Myocyte (in vitro differentiated cells): Measurements from ENCODE around the gene OSBPL5. TPM values are rescaled to one million over a fixed set of nuclear protein-coding genes. Genes with fewer than 3 reads are reported as not detected.
A peak's percentile ranks its signal among the peaks of the same experiment; 100 is the strongest.

Experiments used
- DNase-seq: peaks from one replicate; pipeline ENCODE4 v3.0.0-alpha.2; 2012; ENCODE audit warnings: low read depth
- total RNA-seq: library from RNA; depleted of rRNA; stranded (reverse); fragments of >200 nt; gene quantifications from 2 replicates; pipeline ENCODE4 v1.2.3, GENCODE V29; 2014

The OSBPL5 gene
- total RNA-seq, 1 donor from 2014 or later: 21.2 TPM

DNA sequence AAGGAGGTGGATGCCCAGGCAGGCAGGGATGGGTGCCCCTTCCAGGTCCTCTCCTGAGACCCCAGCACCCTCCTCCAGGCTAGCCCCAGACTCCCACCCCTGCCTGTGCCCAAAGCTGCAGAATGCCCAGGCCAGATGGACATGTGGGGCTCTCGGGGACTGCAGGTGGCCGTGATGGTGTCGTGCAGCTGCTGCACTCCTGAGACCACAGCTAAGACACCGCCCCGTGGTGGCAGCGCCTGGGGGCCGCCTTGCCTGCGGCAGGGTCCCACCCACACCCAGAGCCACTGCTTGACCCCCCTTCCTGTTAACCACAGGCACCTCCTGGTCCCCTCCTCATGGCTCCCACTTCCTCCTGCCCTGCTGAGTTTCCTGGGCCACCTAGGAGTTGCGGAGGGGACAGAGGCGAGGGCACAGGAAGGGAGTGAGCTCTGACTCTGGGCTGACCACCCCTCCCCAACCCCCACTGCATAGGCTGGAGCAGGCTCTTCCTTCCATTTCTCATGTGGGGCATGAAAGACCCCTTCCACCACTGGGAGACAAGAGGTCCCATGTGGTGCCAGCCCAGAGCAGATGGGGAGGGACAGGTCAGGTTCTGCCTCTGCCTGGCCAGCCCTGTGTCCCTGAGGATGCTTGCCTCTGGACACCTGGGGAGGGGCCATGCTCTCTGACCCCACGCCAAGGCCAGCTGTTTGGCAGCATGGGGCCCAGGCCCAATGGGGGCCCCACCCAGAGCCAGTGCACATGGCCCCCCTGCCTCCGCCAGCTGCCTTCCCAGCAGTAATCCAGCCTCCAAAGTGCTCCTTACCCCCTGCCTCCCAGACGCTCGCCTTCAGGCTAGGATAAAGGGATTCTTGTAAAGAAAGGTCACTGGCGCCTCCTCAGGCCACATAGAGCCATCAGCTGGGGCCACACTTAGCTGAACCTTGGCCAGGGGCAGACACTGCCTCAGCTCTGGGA is 29.3 kb downstream of the OSBPL5 start:
- DNase-seq: peak; percentile 23

GRCh38 chr11:3134651-3135480 is 30.2 kb downstream of the OSBPL5 start:
- DNase-seq: no peak

DNA sequence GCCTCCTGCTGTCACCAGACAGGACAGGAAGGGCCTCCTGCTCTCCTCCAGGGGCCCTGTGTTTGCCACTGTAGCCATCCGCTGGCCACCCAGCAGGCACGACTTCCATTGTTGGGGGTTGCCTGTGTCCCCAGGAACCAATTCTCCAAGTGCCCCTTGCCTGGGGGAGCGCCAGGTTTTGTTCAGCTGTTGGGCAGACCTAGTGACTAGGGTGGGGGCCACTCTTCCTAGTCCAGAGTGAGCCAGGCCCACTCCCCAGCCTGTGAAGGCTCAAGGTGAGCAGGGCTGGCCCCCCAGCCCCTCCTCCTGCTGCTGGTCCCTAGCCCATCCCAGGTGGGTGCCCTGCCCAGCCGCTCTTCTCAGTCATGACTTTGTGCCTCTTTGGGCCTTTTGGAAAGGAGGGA is 30.9 kb downstream of the OSBPL5 start:
- no peak for DNase-seq

DNA sequence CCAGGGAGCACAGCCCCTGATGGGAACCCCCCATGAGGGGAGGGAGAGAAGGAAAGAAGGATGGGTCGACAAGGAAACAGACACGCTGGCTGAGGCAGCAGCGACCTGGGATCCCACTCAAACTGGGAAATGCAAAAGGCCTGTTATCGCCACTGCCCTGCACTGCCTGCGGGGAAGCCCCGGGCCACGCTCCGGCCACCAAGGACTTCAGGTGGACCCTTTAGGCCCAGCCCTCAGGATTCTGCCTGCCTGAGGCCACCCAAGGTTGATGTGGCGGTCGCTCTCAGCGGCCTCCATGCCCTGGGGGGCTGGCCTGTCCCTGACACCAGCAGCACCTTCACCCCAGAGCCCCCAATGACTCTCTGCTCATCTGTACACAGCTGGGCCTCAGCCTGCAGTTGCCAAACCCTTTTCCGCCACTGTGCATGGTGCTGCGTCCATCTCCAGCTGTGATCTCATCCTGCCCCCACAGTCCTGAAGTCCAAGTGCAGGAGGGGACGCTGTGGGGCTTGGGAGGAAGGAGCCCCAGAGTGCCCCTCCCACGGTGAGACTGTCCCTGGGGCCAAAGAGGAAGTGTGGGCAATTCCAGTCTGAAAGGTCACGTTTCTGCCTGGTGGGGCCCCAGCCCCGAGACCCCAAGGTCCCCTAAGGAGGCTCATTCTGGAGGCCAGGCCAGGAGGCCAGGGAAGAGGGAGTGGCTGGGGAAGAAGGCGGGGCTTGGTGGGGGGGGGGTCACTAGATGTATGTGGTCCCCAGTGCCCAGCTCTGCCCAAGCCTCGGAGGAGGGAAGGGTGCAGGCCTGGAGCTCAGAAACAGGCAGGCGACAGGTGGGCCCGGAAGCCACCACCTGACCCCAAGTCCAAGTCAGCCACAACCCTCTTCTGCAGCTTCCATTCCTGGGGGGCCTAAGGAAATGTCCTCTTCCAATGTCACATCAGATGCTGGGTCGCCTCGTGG is 31.6 kb downstream of the OSBPL5 start:
- DNase-seq: no peak

DNA sequence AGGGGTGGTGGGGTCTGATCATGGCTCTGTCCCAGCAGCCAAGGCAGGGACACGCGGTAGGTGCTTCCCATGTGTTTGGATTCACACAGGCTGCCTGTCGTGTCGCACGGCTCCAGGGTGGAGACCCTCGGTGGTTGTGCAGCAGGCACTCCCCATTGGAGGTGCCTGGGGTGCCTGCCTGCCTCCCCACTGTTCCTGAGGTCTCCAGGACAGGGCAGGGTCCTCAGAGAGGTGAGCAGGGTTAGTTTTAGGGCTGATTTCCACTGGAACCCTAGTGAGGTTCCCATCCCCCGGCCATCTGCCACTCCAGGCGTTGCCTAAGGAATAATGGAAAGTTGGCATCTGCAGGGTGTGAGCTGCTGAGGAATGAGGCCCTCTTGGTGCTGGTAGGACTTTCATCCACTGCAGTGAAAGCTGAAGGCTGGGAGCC is 32.3 kb downstream of the OSBPL5 start:
- DNase-seq: no peak

DNA sequence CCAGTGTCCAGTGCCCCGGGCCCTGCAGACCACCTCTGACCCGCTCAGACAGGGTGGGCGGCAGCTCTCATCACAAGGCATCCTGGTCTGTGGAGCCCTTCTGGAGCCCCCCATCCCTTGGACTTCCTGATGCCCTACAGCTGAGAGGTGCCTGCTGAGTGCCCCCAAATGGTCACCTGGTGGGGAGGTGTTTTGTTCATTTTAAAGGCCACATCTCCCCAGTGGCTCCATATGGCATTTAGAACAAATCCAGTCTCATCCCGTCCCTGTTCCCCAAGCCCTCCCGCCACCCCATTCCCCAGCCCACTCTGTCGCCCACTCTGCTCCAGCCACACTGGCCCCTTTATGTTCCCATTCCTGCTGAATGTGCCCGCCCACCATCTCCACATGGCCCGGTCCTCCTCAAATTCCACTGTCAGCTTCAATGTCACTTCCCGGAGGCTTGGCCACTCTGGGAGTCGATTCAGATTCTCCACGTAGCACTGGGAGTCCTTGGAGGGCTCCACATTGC is 32.8 kb downstream of the OSBPL5 start:
- DNase-seq: no peak

DNA sequence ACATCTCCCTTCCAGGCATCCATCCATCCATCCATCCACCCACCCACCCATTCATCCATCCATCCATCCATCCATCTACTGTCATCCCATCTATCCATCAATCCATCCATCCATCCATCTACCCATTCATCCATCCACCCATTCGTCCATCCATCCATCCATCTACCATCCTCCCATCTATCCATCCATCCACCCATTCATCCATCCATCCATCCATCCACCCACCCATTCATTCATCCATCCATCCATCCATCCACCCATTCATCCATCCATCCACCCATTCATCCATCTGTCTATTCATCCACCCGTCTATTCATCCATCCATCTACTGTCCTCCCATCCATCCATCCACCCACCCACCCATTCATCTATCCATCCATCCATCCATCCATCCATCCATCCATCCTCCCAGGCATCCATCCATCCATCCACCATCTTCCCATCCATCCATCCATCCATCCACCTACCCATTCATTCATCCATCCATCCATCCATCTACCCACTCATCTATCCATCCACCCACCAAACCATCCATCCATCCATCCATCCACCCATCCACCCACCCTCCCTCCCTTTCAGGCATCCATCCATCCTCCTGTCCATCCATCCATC is 33.7 kb downstream of the OSBPL5 start:
- DNase-seq: no peak

DNA sequence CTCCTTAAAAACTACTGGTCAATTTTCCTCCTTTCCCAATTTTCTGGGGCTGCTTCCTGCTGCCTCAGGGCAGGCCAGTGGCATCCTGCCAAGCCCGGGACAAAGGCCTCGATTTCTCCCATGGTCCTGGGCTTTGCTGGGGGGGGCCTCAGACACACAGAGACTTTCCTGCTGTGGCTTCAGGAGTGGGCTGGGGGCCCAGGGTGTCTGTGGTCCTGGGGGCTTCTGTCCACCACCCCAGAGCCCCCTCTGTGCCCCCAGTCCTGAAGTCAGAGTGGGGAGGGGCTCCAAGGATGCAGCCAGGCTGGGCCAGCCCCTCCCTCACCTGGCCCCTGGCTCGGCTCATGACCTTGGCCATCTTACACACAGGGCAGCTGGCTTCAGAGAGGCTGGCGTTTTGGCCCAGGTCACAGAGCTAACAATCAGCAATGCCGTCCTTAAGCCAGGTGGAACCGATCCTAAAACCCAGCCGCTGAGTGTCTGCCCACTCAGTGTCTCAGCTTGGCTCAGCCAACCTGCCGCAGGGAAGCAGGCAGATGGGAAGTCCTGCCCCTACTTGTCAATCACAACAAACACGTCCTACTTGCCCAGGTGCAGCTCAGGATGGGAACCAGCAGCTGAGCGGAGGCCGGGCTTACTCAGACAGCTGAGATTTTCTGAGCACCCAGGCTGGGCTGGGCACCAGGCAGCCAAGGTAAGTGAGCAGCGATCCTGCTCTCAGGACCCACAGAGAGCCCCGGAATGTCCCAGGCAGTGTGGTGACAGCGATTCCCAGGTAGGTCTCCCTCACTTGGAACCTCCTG is 34.6 kb downstream of the OSBPL5 start:
- DNase-seq: no peak

DNA sequence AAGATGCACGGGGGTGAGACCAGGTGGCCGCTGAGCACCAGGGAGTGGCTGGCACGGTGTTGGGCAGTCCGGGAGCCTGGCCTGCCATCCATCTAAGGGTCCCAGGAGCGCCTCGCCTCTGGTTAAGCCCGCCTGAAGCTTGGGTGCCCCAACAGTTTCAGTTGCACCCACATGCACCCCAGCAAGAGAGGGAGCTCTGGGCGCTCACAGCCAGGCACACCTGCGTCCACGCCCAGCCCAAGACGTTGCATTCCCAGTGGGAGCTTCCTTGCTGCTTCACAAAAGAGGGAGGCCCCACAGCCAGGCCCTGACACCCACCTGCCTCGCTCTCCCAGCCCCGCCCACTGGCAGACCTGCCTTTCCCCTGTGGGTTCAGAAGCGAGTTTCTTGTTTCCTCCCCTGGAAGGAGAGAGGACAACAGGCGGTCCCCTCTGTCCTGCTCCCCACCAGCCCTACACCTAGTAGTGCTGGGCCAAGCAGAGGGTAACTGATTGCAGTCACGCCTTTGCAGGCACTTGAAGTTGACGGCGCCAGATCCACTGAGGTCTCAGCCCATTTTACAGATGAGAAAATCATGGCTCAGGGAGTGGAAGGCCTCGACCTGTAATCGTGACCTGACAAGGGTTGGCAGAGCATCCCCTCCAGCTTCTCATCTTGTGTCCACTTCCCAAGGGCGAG is 35.4 kb downstream of the OSBPL5 start:
- DNase-seq: no peak

GRCh38 chr11:3129181-3129590 is 35.9 kb downstream of the OSBPL5 start:
- DNase-seq: no peak

GRCh38 chr11:3128356-3129180 is 36.5 kb downstream of the OSBPL5 start:
- DNase-seq: no peak

DNA sequence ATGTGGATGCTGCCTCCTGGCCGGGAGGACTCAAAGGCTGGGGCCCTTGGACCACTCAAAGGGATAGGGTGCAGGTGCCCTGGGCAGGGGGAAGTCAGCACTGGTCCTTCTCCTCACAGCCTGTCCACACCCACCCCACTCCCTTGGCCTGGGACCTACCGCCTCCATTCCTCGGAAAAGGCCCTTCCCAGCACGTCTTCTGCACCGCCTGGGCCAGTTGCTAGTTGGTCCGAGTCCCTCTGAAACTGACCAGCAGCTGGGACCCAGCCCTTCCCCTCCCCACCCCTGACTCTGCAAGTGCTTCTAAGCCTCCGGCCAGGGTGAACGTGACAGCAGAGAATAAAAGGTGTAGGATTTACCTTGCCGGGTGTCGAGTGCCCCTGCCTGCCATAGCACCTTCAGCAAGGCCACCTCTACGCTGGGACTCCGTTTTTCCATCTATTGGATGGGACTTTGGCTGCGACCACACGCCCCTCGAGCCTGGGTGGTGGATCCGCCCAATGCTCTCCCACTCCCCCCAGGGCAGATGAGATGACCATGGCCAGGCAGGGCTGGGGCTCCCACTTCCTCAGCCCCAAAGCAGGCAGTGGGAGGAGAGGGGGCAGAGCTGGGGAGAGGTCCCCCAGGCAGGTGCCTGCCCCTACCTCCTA is 37.3 kb downstream of the OSBPL5 start:
- no peak for DNase-seq

- no peak for DNase-seq
Observed at GRCh38 chr11:3126901-3127691, 38.0 kb downstream of the OSBPL5 start.

DNA sequence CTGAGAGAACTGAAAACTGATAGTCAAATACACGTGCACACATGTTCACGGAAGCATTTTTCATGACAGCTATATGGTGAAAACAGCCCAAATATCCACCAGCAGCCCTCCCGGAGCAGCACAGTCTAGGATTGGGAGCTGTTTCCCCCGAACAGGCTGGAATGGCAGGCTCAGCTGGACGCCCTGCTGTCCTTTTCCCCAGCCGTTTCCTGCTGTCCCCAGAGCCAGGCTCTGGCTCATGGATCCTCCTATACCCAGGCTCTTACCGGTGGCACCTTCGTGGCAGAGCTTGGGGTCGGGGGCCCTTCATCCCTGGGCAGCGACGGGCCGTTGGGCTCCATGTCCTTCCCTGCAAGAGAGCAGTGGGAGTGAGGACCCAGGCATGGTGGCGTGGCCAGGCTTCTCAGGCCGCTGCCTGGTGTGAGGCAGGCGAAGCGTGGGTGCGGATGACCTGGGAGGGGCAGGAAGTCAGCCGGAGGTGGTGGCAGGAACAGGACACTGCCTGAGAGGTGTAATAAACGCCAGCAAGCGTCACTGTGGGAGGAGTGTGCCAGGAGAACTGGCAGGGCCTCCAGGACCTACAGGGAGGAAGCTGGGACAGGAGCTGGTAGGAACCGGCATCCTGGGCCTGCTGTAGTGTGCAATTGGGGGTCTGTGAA is 38.8 kb downstream of the OSBPL5 start:
- DNase-seq: no peak

DNA sequence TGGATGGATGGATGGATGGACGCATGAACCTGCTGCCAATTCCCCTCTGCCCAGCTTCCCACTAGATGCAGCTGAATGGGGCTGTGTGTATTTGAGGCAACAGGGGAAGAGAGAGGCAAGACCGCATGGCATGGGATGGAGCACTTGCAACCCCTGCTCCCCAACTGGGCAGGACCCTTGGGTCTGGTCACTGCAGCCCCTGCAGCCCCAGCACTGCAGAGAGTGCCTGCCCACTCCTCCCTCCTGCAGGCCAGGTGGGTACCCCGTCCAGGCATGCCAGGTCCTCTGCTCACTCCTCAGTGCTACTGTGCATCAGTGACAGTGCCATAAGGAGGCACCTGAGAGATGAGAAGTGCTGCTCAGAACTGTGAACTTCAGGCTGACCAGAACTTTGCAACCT is 40.3 kb downstream of the OSBPL5 start:
- no peak for DNase-seq
